ENCODE measurements around the gene SPRR1B. TPM values are rescaled to one million over a fixed set of nuclear protein-coding genes. Genes with fewer than 3 reads are reported as not detected.
"Not testable (repeated sequence)": the region's sequence is repeated elsewhere in the genome, so short reads cannot be mapped to it uniquely, and the experiment has no call there.

Gene SPRR1B
- total RNA-seq, 1 donor from 2014 or later: 216 TPM

DNA sequence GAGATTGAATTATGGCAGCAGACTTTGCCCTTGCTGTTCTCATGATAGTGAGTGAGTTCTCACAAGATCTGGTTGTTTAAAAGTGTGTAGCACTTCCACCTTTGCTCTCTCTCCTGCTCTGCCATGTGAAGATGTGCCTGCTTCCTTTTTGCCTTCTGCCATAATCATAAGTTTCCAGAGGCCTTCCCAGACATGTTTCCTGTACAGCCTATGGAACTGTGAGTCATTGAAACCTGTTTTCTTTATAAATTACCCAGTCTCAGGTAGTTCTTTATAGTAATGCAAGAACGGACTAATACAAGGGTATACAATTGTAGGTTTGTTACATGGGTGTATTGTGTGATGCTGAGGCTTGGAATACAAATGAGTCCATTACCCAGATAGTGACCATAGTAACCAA is 4.2 kb downstream of the SPRR1B start:
- no peak for DNase-seq (ENCODE audit: extremely low spot score in 2 of 2)
- Histone ChIP-seq H3K9me3 (no peaks in the 10 kb centered on the region), H3K36me3 (no peaks in the 10 kb centered on the region), H3K4me3 (no peak overlapping the region), H3K27me3 (no peaks in the 10 kb centered on the region), H3K4me1 (no peaks in the 10 kb centered on the region), H3K27ac (no peak overlapping the region)
- TF ChIP-seq POLR2A (IDR thresholded peaks at IDR 0.05): no peak
- TF ChIP-seq POLR2AphosphoS5 (IDR thresholded peaks at IDR 0.05; ENCODE audit: insufficient read depth in 1 of 2, low read depth in 1 of 2): no peak
- TF ChIP-seq, protein P1, sequence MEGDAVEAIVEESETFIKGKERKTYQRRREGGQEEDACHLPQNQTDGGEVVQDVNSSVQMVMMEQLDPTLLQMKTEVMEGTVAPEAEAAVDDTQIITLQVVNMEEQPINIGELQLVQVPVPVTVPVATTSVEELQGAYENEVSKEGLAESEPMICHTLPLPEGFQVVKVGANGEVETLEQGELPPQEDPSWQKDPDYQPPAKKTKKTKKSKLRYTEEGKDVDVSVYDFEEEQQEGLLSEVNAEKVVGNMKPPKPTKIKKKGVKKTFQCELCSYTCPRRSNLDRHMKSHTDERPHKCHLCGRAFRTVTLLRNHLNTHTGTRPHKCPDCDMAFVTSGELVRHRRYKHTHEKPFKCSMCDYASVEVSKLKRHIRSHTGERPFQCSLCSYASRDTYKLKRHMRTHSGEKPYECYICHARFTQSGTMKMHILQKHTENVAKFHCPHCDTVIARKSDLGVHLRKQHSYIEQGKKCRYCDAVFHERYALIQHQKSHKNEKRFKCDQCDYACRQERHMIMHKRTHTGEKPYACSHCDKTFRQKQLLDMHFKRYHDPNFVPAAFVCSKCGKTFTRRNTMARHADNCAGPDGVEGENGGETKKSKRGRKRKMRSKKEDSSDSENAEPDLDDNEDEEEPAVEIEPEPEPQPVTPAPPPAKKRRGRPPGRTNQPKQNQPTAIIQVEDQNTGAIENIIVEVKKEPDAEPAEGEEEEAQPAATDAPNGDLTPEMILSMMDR (IDR thresholded peaks at IDR 0.05): no peak
- intact Hi-C loops (cut with DNase I): no loop called here

DNA sequence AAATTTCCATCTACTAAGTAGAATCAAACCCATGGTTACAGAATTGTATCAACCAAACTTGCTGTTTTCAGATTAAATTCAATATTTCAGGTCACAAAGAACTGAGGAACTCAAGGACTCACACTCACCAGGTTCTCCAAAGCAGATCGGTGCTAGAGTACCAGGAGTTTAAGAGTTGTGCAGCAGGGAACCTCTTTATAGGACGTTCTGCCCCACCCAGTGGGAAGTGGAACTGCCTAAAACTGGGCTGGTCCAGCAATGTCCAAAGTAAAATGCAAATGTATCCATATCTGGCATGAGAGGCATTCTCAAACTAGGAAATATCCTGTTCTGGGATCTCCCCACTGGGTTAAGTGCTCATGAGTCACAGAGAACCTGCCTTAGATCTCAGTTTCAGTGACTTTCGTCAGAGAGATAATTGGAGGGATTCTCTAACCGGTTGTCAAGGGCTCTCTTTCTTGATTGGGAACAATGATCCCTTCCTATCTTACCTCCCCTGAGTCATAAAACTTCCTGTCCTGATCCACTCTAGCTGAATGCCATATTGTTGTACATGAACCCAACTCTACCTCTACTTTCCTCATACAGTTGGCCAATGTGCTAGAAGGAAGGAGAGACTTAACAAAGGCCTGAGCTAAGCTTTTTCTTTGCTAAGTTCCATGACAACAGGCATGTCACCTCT is 10.1 kb downstream of the SPRR1B start, which contains the start of gene SPRR2D:
Gene SPRR2D (minus strand): TSS at position 171 of the 682 bp plus-strand sequence. CDS start 774 bp downstream, outside the sequence.
- Histone ChIP-seq H3K27ac (no peak within 1 kb of the TSS), H3K9me3 (no peaks in the 10 kb centered on the region), H3K36me3 (no peaks in the 10 kb centered on the region), H3K27me3 (no peaks in the 10 kb centered on the region), H3K4me1 (no peaks in the 10 kb centered on the region), H3K4me3 (no peak within 1 kb of the TSS)
- DNase-seq (ENCODE audit: extremely low spot score in 2 of 2): no peak
- intact Hi-C loops (cut with DNase I): no loop called here
- TF ChIP-seq, protein P1 (IDR thresholded peaks at IDR 0.05): no peak
- no peak for TF ChIP-seq POLR2A (IDR thresholded peaks at IDR 0.05)
- TF ChIP-seq POLR2AphosphoS5 (IDR thresholded peaks at IDR 0.05; ENCODE audit: insufficient read depth in 1 of 2, low read depth in 1 of 2): no peak

DNA sequence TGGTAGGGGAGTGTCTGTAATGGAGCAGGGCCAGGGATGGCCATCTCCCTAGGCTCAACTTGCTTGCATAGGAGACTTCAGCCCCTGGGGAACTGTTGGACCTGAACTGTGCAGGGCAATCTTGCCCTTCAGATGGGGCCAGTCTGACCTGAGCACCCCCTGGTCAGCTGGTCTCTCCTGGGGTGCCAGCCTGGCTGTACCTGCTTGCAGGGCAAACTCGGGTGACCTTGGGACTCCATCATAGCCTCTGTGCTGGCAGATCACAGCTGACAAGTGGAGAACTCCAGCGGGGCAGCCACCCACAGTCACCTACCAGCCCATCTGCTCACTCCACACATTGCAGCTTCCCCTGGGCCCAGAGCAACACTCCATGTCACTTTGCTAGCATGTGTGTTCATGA is 18.2 kb downstream of the SPRR1B start:
- TF ChIP-seq POLR2AphosphoS5 (IDR thresholded peaks at IDR 0.05; ENCODE audit: insufficient read depth in 1 of 2, low read depth in 1 of 2) (no peak), POLR2A (IDR thresholded peaks at IDR 0.05) (no peak)
- TF ChIP-seq, protein P1 (IDR thresholded peaks at IDR 0.05): no peak
- no peaks in the 10 kb centered on the region for H3K9me3 ChIP-seq
- intact Hi-C loops (cut with DNase I): no loop called here
- H3K36me3 ChIP-seq: no peaks in the 10 kb centered on the region
- no peaks in the 10 kb centered on the region for H3K27me3 ChIP-seq
- H3K27ac ChIP-seq: no peak overlapping the region
- H3K4me3 ChIP-seq: no peak overlapping the region
- H3K4me1 ChIP-seq: no peaks in the 10 kb centered on the region
- DNase-seq (ENCODE audit: extremely low spot score in 2 of 2): no peak

DNA sequence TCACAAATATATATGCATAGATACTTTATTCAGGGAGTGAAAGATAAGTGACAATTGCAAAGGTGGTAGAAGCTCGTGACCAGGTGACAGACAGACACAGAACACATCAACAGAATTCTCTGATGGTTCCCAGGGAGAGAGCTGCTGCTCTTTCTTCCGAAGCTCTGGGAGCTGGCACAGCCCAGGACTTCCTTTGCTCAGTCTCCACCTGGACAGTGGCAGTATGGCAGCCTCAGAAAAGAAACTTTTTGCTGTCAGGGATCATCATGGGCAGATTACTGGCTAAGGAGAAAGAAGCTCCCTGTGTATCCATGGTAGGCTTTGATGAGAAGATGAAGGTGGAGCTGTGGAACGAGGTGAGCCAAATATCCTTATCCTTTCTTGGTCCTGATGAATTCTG is 25.1 kb downstream of the SPRR1B start:
- H3K36me3 ChIP-seq; H3K9me3 ChIP-seq; H3K4me3 ChIP-seq; H3K27me3 ChIP-seq; H3K27ac ChIP-seq; DNase-seq (ENCODE audit: extremely low spot score in 2 of 2); H3K4me1 ChIP-seq; intact Hi-C loops (cut with DNase I): not testable (repeated sequence)

DNA sequence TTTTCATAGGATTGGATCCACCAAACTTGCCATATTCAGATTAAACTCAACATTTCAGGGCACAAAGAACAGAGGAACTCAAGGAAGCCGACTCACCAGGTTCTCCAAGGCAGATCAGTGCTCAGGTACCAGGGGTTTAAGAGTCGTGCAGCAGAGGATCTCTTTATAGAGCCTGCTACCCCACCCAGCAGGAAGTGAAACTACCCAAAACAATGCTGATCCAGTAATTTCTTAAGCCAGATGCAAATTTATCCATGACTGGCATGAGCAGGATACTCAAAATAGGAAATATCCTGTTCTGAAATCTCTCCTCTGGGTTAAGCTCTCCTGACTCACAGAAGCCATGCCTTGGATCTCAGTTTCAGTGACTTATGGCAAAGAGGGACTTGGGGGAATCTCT is 26.4 kb downstream of the SPRR1B start, which contains the start of gene SPRR2A:
Gene SPRR2A (minus strand): TSS at position 138 of the 400 bp plus-strand sequence. CDS start 777 bp downstream, outside the sequence.
- no peaks in the 10 kb centered on the region for H3K27me3 ChIP-seq
- no peak for DNase-seq (ENCODE audit: extremely low spot score in 2 of 2)
- intact Hi-C loops (cut with DNase I): no loop called here
- H3K36me3 ChIP-seq: no peaks in the 10 kb centered on the region
- H3K4me3 ChIP-seq: no peak within 1 kb of the TSS
- H3K9me3 ChIP-seq: no peaks in the 10 kb centered on the region
- TF ChIP-seq POLR2AphosphoS5 (IDR thresholded peaks at IDR 0.05; ENCODE audit: insufficient read depth in 1 of 2, low read depth in 1 of 2) (no peak), POLR2A (IDR thresholded peaks at IDR 0.05) (no peak)
- TF ChIP-seq, protein P1 (IDR thresholded peaks at IDR 0.05): no peak
- H3K4me1 ChIP-seq: no peaks in the 10 kb centered on the region
- H3K27ac ChIP-seq: no peak within 1 kb of the TSS
